B cell (primary cell): ENCODE measurements around the gene ST7L. TPM values are rescaled to one million over a fixed set of nuclear protein-coding genes. Genes with fewer than 3 reads are reported as not detected.

Experiments
- ATAC-seq: fragments of 200-7000 bp; cut with Tn5 transposase; one replicate; pipeline ENCODE4 v1.10.0; 2021; ENCODE audit warnings: low read depth, mild to moderate bottlenecking, moderate number of reproducible peaks, moderate library complexity
- CTCF ChIA-PET: fragments of 350-600 bp; sonication (Branson Sonifier 250); formaldehyde crosslinking; loops from one replicate; lab custom pipeline; 2021; ENCODE audit warnings: antibody characterized with exemption, inconsistent platforms; lab: Charles Lee
- POLR2A ChIA-PET: fragments of 350-600 bp; sonication (Branson Sonifier 250); formaldehyde crosslinking; loops from one replicate; lab custom pipeline; 2021; ENCODE audit warnings: antibody characterized with exemption; lab: Charles Lee
- DNase-seq: peaks from one replicate; pipeline ENCODE4 v3.0.0; 2013
- H2AFZ ChIP-seq: 2 replicates; pipeline ENCODE4 v1.6.1; 2012; ENCODE audit warnings: mild to moderate bottlenecking, low read depth, low read length; ENCODE audit not compliant: insufficient read depth, poor library complexity, severe bottlenecking
- H3K27ac ChIP-seq, 2 donors: 1 replicate in 1 of 2; 2 replicates in 1 of 2; pipeline ENCODE4 v1.5.1; 2012 to 2013; ENCODE audit warnings: low read length in 2 of 2, mild to moderate bottlenecking in 2 of 2, moderate library complexity in 1 of 2
- H3K27me3 ChIP-seq, 4 experiments: fragments of 200-600 bp in 1 of 4; sonication (generic) in 1 of 4; replicated peaks in 1 of 4; 1 replicate in 2 of 4; 2 replicates in 2 of 4; pipeline versions ENCODE4 v1.6.1 to v1.7.0; 2013 to 2016; ENCODE audit warnings: low read length in 3 of 4, mild to moderate bottlenecking in 2 of 4, mixed read lengths in 1 of 4, moderate library complexity in 1 of 4; ENCODE audit not compliant: insufficient read depth in 4 of 4, control insufficient read depth in 3 of 4; ENCODE audit errors: control extremely low read depth in 1 of 4
- H3K36me3 ChIP-seq, 2 experiments: replicated peaks in 1 of 2; 1 replicate in 1 of 2; 2 replicates in 1 of 2; pipeline versions ENCODE4 v1.6.1 to v1.7.1; 2013; ENCODE audit warnings: low read length in 1 of 2; ENCODE audit not compliant: insufficient read depth in 2 of 2, control insufficient read depth in 1 of 2; ENCODE audit errors: control extremely low read depth in 1 of 2, extremely low read depth in 1 of 2
- H3K4me1 ChIP-seq, 2 donors: fragments of 200-600 bp in 1 of 2; sonication (generic) in 1 of 2; 1 replicate in 1 of 2; 2 replicates in 1 of 2; pipeline versions ENCODE4 v1.5.1 to v1.6.1; 2013 to 2017; ENCODE audit warnings: low read length in 2 of 2; ENCODE audit not compliant: control insufficient read depth in 2 of 2, insufficient read depth in 2 of 2
- H3K4me2 ChIP-seq: replicated peaks from 2 replicates; pipeline ENCODE3; 2012; ENCODE audit warnings: mild to moderate bottlenecking, low read depth, low read length; ENCODE audit not compliant: poor library complexity, severe bottlenecking
- H3K4me3 ChIP-seq, 5 experiments: fragments of 200-600 bp in 1 of 5; sonication (generic) in 1 of 5; 1 replicate in 3 of 5; 2 replicates in 2 of 5; pipeline versions ENCODE4 v1.5.1 to v1.7.0; 2011 to 2016; ENCODE audit warnings: low read length in 4 of 5, mild to moderate bottlenecking in 4 of 5, low read depth in 2 of 5, control low read depth in 1 of 5, moderate library complexity in 1 of 5; ENCODE audit not compliant: insufficient read depth in 1 of 5; ENCODE audit errors: control extremely low read depth in 1 of 5, extremely low read depth in 1 of 5
- H3K79me2 ChIP-seq: fragments of 200-600 bp; sonication (generic); one replicate; pipeline ENCODE4 v1.6.0; 2016; ENCODE audit warnings: low read length; ENCODE audit not compliant: control insufficient read depth, insufficient read depth
- H3K9ac ChIP-seq: fragments of 200-600 bp; sonication (generic); 2 replicates; pipeline ENCODE4 v1.6.1; 2017; ENCODE audit warnings: mild to moderate bottlenecking, low read length, moderate library complexity
- H3K9me3 ChIP-seq, 3 donors: one replicate each; pipeline versions ENCODE4 v1.6.1 to v1.7.1; 2013; ENCODE audit warnings: low read length in 2 of 3; ENCODE audit not compliant: control insufficient read depth in 2 of 3, insufficient read depth in 1 of 3; ENCODE audit errors: control extremely low read depth in 1 of 3
- H4K20me1 ChIP-seq: 2 replicates; pipeline ENCODE4 v1.6.0; 2012; ENCODE audit warnings: mild to moderate bottlenecking, low read length; ENCODE audit not compliant: insufficient read depth, control insufficient read depth, poor library complexity, severe bottlenecking
- H3K27ac Mint-ChIP-seq: one replicate; pipeline ENCODE4 v1.8.0; 2021; ENCODE audit warnings: mixed read lengths
- H3K27me3 Mint-ChIP-seq: one replicate; pipeline ENCODE4 v1.8.0; 2021; ENCODE audit warnings: mixed read lengths
- H3K4me1 Mint-ChIP-seq: one replicate; pipeline ENCODE4 v1.8.0; 2021; ENCODE audit warnings: mixed read lengths
- H3K4me3 Mint-ChIP-seq: one replicate; pipeline ENCODE4 v1.8.0; 2021; ENCODE audit warnings: mixed read lengths
- H3K9me3 Mint-ChIP-seq: one replicate; pipeline ENCODE4 v1.8.0; 2022; ENCODE audit warnings: mixed read lengths; ENCODE audit not compliant: insufficient read depth
- EZH2 ChIP-seq: IDR thresholded peaks from 2 replicates; pipeline ENCODE4 v1.6.1; 2012; ENCODE audit warnings: borderline replicate concordance, low read depth, mild to moderate bottlenecking, moderate library complexity, low read length; ENCODE audit not compliant: insufficient read depth, poor library complexity, severe bottlenecking
- WGBS: methylation state at CpG from one replicate; pipeline ENCODE4 v1.1.5; 2013; ENCODE audit warnings: missing lambda C conversion rate; ENCODE audit not compliant: insufficient coverage; 5-methylcytosine and 5-hydroxymethylcytosine counted together
- intact Hi-C: fragments of 100-400 bp; cut with micrococcal nuclease; formaldehyde crosslinking; loops from one replicate; pipeline ENCODE4 v1.10.0; 2022
- polyA plus RNA-seq: library from polyadenylated mRNA; depleted of rRNA; stranded (reverse); fragments of >200 nt; gene quantifications from 2 replicates; pipeline ENCODE4 v1.2.3, GENCODE V29; 2012
- total RNA-seq, 2 donors: library from RNA; stranded (reverse); fragments of 120-200 nt in 1 of 2; gene quantifications; 1 replicate in 1 of 2; 2 replicates in 1 of 2; pipeline versions ENCODE4 v1.2.3 to v1.2.4, GENCODE V29; 2013 to 2022
- TF ChIP-seq, protein P1 (sequence below): fragments of 200-600 bp; IDR thresholded peaks from one replicate; pipeline ENCODE4 v1.8.0; 2022; ENCODE audit warnings: antibody characterized with exemption, mild to moderate bottlenecking

Gene ST7L
- total and polyA plus RNA-seq, 2 donors (not counting 1 experiment from before 2014, with no cell fraction given) = 13.1 to 16.4 TPM

DNA sequence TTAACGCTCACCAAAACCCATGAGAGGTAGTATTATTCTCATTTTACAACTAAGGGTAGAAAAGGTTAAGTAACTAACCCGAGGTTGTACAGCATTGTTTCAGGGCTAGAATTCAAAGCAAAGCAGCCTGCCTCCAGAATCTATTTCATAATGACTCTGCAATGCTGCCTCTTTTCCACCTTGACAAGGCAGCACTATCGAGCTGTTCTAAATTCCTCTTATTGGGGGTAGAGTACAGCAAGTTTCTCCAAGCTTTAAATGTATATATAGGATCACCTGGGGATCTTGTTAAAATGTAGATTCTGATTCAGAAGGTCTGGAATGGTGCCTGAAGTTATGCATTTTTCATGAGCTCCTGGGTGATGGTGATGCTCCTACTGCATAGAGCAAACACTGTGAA is 80.1 kb downstream of the ST7L start:
- TF ChIP-seq, protein P1, sequence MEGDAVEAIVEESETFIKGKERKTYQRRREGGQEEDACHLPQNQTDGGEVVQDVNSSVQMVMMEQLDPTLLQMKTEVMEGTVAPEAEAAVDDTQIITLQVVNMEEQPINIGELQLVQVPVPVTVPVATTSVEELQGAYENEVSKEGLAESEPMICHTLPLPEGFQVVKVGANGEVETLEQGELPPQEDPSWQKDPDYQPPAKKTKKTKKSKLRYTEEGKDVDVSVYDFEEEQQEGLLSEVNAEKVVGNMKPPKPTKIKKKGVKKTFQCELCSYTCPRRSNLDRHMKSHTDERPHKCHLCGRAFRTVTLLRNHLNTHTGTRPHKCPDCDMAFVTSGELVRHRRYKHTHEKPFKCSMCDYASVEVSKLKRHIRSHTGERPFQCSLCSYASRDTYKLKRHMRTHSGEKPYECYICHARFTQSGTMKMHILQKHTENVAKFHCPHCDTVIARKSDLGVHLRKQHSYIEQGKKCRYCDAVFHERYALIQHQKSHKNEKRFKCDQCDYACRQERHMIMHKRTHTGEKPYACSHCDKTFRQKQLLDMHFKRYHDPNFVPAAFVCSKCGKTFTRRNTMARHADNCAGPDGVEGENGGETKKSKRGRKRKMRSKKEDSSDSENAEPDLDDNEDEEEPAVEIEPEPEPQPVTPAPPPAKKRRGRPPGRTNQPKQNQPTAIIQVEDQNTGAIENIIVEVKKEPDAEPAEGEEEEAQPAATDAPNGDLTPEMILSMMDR = no peak
- TF ChIP-seq EZH2 = no peak
- ChIA-PET CTCF (no interaction called here), POLR2A (no interaction called here)
- Histone ChIP-seq H3K9me3 (no peaks in the 10 kb centered on the region), H3K4me3 (no peak overlapping the region), H3K27me3 (no peaks in the 10 kb centered on the region), H3K27ac (no peak overlapping the region), H3K79me2 (no peaks in the 10 kb centered on the region), H2AFZ (no peak overlapping the region), H3K4me2 (no peak overlapping the region), H4K20me1 (no peaks in the 10 kb centered on the region), H3K36me3 (peaks cover 0 to 14% of the 10 kb centered on the region in 2 experiments), H3K9ac (no peak overlapping the region), H3K4me1 (no peaks in the 10 kb centered on the region)
- WGBS = no CpG with 5 or more reads among the region's 3 CpGs
- Mint-ChIP-seq H3K9me3 (no peaks in the 10 kb centered on the region), H3K4me3 (no peak overlapping the region), H3K27me3 (no peaks in the 10 kb centered on the region), H3K27ac (no peak overlapping the region), H3K4me1 (no peaks in the 10 kb centered on the region)
- DNase-seq = no peak
- ATAC-seq = no peak
- intact Hi-C loops = no loop called here

DNA sequence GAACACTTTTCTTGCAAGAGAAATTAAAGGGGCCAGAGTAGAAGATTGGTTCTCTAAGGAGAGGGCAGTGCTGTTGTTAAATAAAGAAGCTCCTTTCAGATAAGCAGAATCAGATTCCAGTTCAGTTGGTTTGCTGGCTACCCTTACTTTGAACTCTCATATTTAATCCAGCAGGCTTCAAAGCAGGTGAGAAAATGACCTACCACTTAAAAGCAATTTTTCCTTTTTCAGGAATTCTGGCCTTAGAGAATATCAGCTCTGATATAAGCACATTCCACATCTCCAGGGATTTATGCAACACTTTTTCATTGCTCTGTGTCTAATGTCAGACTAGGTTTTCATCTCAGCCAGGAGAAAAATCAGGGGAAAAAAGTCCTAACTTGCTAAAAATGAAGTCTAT is 81.5 kb downstream of the ST7L start:
- H3K79me2 ChIP-seq = no peaks in the 10 kb centered on the region
- H3K4me2 ChIP-seq = no peak overlapping the region
- no peaks in the 10 kb centered on the region for H3K4me1 ChIP-seq
- H4K20me1 ChIP-seq = no peaks in the 10 kb centered on the region
- POLR2A ChIA-PET = no interaction called here
- TF ChIP-seq EZH2 = no peak
- TF ChIP-seq, protein P1 = no peak
- H3K4me3 Mint-ChIP-seq = no peak overlapping the region
- no peak for DNase-seq
- no peak overlapping the region for H3K27ac ChIP-seq
- H3K27ac Mint-ChIP-seq = no peak overlapping the region
- no peaks in the 10 kb centered on the region for H3K27me3 Mint-ChIP-seq
- H3K27me3 ChIP-seq = no peaks in the 10 kb centered on the region
- peaks cover 0 to 14% of the 10 kb centered on the region in 2 experiments for H3K36me3 ChIP-seq
- H3K9me3 ChIP-seq = no peaks in the 10 kb centered on the region
- H3K9ac ChIP-seq = no peak overlapping the region
- H2AFZ ChIP-seq = no peak overlapping the region
- ATAC-seq = no peak
- no peaks in the 10 kb centered on the region for H3K9me3 Mint-ChIP-seq
- H3K4me1 Mint-ChIP-seq = no peaks in the 10 kb centered on the region
- H3K4me3 ChIP-seq = no peak overlapping the region
- CTCF ChIA-PET = no interaction called here
- intact Hi-C loops = no loop called here
